Panc1 (cell line): ENCODE measurements around the gene NPM3.

ENCODE experiments used
- POLR2AphosphoS5 ChIP-seq: IDR thresholded peaks from 2 replicates; pipeline ENCODE4 v1.6.1; 2012; ENCODE audit warnings: mild to moderate bottlenecking, low read depth, low read length, moderate library complexity
- REST ChIP-seq, 2 experiments: IDR thresholded peaks; 2 replicates each; pipeline ENCODE4 v1.6.1; 2011 to 2012; ENCODE audit warnings: low read depth in 2 of 2, control low read depth in 1 of 2, low read length in 1 of 2, mild to moderate bottlenecking in 1 of 2, moderate library complexity in 1 of 2; ENCODE audit not compliant: insufficient read depth in 1 of 2
- SIN3A ChIP-seq: IDR thresholded peaks from 2 replicates; pipeline ENCODE4 v1.6.1; 2012; ENCODE audit warnings: low read depth, mild to moderate bottlenecking, low read length, moderate library complexity, borderline replicate concordance; ENCODE audit not compliant: insufficient read depth
- TCF7L2 ChIP-seq: IDR thresholded peaks from 2 replicates; pipeline ENCODE4 v1.6.1; 2011; ENCODE audit warnings: mild to moderate bottlenecking, low read depth, low read length, inconsistent platforms
- TF ChIP-seq, protein P1 (sequence below): fragments of 450-650 bp; IDR thresholded peaks from 2 replicates; pipeline ENCODE4 v1.5.1; 2017; ENCODE audit warnings: mild to moderate bottlenecking

DNA sequence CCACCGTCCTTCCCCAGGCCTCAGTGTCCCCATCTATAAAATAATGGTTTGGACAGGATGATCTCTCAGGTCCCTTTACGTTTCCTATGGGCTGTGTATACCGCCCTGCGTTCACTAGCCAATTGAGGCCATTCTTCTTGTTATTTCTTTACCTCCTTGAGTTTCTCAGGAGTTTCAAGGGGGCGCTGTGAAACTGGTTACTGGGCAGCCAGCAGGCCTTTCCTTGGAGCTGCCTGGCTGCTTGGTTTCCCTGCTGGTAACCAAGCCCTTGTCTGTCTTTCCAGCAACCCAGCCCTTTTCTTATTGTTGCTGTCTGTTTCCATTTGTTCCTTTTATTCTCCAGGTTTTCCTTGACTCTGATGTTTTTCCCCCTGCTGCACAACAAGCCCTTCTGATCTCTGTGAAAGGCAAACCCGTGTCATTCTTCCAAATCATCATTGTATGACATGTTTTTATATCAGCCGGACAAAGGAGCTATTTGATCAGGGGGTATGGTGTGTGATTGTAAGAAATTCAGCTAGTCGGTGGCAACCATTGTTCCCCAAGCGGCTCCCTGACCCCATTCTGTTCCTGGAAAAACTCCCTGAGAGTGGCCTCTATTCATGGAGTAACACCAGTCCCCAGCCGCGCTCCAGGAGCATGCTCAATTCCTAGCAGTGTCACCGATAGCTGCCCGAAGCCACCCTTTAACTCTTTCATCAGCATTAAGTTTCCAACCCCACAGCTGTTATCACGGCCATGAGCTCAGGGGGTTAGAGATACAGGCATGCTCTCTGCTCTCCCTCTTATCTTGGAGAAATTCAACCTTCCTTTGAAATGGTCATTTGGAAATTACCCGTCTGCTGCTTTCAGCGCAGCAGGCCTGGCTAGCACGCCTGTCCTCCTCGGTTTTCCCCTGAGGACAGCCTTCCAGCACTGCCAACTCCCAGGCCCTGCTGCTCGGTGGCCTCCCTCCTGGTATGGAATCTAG is 33.9 kb downstream of the NPM3 start:
- TF ChIP-seq, protein P1, sequence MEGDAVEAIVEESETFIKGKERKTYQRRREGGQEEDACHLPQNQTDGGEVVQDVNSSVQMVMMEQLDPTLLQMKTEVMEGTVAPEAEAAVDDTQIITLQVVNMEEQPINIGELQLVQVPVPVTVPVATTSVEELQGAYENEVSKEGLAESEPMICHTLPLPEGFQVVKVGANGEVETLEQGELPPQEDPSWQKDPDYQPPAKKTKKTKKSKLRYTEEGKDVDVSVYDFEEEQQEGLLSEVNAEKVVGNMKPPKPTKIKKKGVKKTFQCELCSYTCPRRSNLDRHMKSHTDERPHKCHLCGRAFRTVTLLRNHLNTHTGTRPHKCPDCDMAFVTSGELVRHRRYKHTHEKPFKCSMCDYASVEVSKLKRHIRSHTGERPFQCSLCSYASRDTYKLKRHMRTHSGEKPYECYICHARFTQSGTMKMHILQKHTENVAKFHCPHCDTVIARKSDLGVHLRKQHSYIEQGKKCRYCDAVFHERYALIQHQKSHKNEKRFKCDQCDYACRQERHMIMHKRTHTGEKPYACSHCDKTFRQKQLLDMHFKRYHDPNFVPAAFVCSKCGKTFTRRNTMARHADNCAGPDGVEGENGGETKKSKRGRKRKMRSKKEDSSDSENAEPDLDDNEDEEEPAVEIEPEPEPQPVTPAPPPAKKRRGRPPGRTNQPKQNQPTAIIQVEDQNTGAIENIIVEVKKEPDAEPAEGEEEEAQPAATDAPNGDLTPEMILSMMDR = no peak; the same call in 1 of the 2 replicates
- TF ChIP-seq TCF7L2 (no peak), SIN3A (no peak), POLR2AphosphoS5 (no peak), REST (IDR thresholded peaks at IDR 0.05; ENCODE audit: insufficient read depth in 1 of 2, low read depth in 2 of 2, low read length in 1 of 2) (no peak)
